WI38 (cell line): ENCODE results near the gene RGS7BP.
A peak's percentile ranks its signal among the peaks of the same experiment; 100 is the strongest.

ENCODE experiments used
- H3K4me3 ChIP-seq: 2 replicates; pipeline ENCODE4 v1.5.1; 2011; ENCODE audit warnings: low read depth, mild to moderate bottlenecking, control low read depth, low read length
- TF ChIP-seq, protein P1 (sequence below): IDR thresholded peaks from 2 replicates; pipeline ENCODE4 v1.5.1; 2012; ENCODE audit warnings: low read depth, mild to moderate bottlenecking, control low read depth, low read length

The RGS7BP gene

DNA sequence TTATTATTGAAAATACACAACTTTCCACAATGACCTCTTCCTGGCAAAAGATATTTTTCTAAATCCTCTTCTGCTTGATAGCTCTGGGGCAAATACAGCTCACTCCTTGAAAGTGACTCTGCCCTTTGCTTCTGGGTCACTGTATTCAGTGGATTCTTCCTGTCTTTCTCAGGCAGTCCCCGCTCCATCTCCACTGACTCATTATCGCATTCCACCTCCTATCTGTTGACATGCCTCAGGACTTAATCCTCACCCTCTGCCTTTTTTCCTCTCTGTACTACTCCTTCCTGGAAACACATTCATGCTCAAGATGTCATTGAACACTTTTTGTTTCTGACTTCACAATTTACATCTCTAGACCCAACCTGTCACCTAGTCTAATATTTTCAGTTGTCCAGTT lies 8.4 kb upstream of the RGS7BP start:
- H3K4me3 ChIP-seq, result no peak overlapping the region
- TF ChIP-seq, protein P1, sequence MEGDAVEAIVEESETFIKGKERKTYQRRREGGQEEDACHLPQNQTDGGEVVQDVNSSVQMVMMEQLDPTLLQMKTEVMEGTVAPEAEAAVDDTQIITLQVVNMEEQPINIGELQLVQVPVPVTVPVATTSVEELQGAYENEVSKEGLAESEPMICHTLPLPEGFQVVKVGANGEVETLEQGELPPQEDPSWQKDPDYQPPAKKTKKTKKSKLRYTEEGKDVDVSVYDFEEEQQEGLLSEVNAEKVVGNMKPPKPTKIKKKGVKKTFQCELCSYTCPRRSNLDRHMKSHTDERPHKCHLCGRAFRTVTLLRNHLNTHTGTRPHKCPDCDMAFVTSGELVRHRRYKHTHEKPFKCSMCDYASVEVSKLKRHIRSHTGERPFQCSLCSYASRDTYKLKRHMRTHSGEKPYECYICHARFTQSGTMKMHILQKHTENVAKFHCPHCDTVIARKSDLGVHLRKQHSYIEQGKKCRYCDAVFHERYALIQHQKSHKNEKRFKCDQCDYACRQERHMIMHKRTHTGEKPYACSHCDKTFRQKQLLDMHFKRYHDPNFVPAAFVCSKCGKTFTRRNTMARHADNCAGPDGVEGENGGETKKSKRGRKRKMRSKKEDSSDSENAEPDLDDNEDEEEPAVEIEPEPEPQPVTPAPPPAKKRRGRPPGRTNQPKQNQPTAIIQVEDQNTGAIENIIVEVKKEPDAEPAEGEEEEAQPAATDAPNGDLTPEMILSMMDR, result no peak

DNA sequence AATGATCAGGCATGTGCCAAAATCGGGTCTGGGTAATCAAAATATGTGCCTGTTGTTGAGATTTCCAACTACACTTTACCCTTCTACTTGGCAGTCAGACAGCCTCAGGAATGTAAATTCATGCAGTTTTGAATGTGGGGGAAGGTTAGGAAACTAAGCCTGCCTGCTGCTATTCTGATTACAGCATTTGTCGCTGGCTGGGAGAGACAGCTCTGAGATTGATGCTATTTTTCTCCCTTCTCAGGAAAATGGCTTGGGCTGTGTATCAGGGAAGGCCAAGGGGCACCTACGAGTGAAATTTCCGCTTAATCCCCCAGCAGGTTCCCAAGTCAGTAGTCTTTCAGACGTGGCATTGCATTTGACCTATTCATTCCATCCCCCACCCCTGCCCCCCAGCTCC lies 3.6 kb upstream of the RGS7BP start:
- H3K4me3 ChIP-seq, result no peak overlapping the region

DNA sequence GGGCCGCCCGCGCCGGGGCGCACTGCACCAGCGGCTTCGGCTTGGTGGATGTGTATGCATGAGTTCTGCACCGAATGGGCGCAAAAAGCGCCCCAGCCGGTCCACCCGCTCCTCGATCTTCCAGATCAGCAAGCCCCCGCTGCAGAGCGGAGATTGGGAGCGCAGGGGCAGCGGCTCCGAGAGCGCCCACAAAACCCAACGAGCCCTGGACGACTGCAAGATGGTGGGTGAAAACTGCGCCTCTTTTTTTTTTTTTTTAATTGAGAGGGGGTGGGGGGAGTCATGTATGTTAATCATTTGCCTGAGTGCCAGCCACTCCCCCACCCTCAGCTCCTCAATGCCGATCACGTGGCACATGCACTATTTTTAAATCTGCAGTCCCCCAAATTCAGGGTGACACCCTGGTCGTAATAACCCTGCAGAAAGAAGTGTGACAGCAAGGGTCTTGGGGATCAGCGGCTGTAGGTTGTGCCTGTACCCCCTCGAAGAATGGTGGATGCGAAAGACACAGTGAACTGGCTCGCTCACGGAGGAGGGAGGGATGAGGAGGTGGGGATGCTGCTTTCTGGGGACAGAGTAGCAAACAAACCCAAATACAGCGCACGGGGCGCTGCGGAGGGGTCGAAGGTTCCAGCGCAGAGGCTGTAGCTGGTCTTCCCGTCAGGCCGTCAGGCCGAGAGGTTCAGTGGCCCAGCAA lies 900 bp downstream of the RGS7BP start:
- TF ChIP-seq, protein P1, result no peak
- H3K4me3 ChIP-seq, result peak overlapping the region; percentile 29

More for the DNA sequence above, 3.6 kb upstream of the RGS7BP start:
- TF ChIP-seq, protein P1, result no peak

DNA sequence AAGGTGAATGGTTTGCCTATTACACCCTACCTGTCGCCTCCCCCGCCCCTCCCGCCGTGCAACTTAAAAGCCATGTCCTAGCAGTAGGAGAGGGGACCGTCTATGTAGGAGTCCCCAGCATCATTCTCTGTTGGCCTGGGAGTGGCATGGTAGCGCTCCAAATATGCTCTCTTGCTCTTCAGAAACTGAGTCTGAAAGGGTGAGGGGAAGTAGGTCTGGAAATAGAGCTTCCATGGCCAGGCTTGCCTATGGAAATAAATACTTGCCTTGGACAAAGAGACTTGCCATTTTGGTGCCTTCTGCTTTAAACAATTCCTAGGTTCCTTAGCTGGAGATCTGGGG lies 1.4 kb downstream of the RGS7BP start:
- no peak overlapping the region for H3K4me3 ChIP-seq
- TF ChIP-seq, protein P1, result no peak

DNA sequence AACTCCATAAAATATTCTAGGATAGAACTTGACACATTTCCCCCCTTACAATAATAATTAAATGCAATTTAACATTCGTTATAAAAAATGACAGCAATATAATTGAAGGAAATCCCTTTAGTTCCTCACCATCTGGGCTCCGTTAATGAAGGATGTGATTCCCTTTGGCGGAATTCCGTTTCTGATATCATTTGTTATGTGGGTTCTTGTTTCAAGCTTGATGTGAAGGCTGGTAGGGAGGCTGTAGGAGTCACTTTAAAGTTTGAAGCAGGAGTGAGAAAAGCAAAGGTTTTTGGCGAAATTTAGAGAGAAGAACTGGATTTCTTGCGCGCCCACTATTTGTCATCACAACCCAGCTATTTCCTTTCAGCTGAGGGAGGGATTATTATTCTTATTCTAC lies 4.0 kb downstream of the RGS7BP start:
- no peak overlapping the region for H3K4me3 ChIP-seq
- TF ChIP-seq, protein P1, result no peak

DNA sequence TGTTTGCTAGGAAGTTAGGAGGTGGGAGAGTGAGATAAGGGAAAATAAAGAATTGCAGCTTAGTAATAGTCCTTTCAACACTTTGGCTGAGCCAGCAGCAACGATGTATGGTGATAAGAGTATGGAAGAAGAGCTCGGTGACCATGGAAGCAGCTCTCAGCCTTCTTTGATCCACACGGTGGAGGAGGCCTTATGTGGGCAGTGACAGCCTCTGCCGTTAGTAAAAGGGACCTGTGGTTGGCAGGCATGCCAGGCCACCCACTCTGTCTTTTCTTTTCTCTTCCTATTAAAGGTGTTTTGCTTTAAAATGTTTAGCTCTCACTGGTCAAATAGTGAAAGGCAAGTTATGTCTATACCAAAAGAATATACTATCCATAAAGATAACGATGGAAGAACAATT lies 7.7 kb downstream of the RGS7BP start:
- TF ChIP-seq, protein P1, result no peak
- no peak overlapping the region for H3K4me3 ChIP-seq

DNA sequence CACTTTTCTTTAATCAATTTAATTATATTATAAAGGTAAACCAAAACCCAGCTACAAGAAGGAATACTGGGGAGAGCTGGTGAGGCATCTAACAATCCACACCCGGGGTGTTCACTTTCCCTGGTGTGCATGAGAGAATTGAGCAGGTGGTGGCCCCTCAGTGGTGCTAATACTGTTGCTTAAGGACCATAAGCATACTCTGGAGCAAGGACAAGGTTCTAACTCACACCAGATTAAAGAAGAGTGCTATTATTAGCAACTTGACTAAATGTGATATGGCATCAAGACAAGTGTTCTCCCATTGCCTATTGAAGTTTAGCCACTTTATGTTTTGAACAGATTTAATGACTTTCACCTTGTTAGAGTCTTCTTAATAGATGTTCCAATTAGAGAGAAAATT lies 8.8 kb downstream of the RGS7BP start:
- TF ChIP-seq, protein P1, result no peak
- no peak overlapping the region for H3K4me3 ChIP-seq
